SK-N-DZ (cell line): Measurements from ENCODE around the gene ZBTB25. TPM values are rescaled to one million over a fixed set of nuclear protein-coding genes. Genes with fewer than 3 reads are reported as not detected.
"Not testable (repeated sequence)": the region's sequence is repeated elsewhere in the genome, so short reads cannot be mapped to it uniquely, and the experiment has no call there.

Source experiments
- DNase-seq: peaks from one replicate; pipeline ENCODE4 v3.0.0-alpha.2; 2015; ENCODE audit warnings: low spot score
- polyA plus RNA-seq, 2 experiments: library from polyadenylated mRNA; depleted of rRNA; stranded (reverse); fragments of >200 nt; gene quantifications; 2 replicates each; pipeline ENCODE4 v1.2.3, GENCODE V29; 2014

Gene ZBTB25
- 3.8 and 4.1 TPM in 2 replicates for polyA plus RNA-seq (2014; cell fraction: cytosol; rRNA removed)
- 3.7 and 6.5 TPM in 2 replicates for polyA plus RNA-seq (2014; cell fraction: nucleus; rRNA removed)

GRCh38 chr14:64503434-64504309 lies at the start of gene ZBTB25:
Gene ZBTB25, minus strand, starts transcription at chr14:64503838. Its CDS starts 13,305 bp downstream, at chr14:64490533.
- DNase-seq, result peak; percentile 95

- DNase-seq, result no peak
Observed at GRCh38 chr14:64550621-64551333, 47.1 kb upstream of the ZBTB25 start.

- no peak for DNase-seq
Observed at GRCh38 chr14:64549791-64550620, 46.4 kb upstream of the ZBTB25 start, which contains the start of gene PPP1R36. Gene PPP1R36, plus strand, starts transcription at chr14:64549961. Its CDS starts 37 bp downstream, at chr14:64549998.

GRCh38 chr14:64549016-64549415 lies 45.4 kb upstream of the ZBTB25 start:
- no peak for DNase-seq

GRCh38 chr14:64544607-64545312 lies 41.1 kb upstream of the ZBTB25 start:
- no peak for DNase-seq

GRCh38 chr14:64542836-64543201 lies 39.2 kb upstream of the ZBTB25 start:
- no peak for DNase-seq

- no peak for DNase-seq
Observed at GRCh38 chr14:64541972-64542835, 38.6 kb upstream of the ZBTB25 start.

- no peak for DNase-seq
Observed at GRCh38 chr14:64541261-64541971, 37.8 kb upstream of the ZBTB25 start.

GRCh38 chr14:64540208-64541202 lies 36.9 kb upstream of the ZBTB25 start, which contains the start of gene HSPA2:
Gene HSPA2, plus strand, starts transcription at chr14:64540741. Its CDS starts 109 bp downstream, at chr14:64540850.
- peak; percentile 92 for DNase-seq

- DNase-seq, result no peak
Observed at GRCh38 chr14:64536488-64537245, 33.0 kb upstream of the ZBTB25 start.

GRCh38 chr14:64531567-64531966 lies 27.9 kb upstream of the ZBTB25 start:
- DNase-seq, result no peak

- no peak for DNase-seq
Observed at GRCh38 chr14:64525354-64525753, 21.7 kb upstream of the ZBTB25 start.

GRCh38 chr14:64522591-64523355 lies 19.1 kb upstream of the ZBTB25 start:
- no peak for DNase-seq

GRCh38 chr14:64520699-64521098 lies 17.1 kb upstream of the ZBTB25 start:
- no peak for DNase-seq

GRCh38 chr14:64518229-64518628 lies 14.6 kb upstream of the ZBTB25 start:
- DNase-seq, result no peak

- DNase-seq, result not testable (repeated sequence)
Observed at GRCh38 chr14:64517667-64518066, 14.0 kb upstream of the ZBTB25 start.
